GM20000 (cell line): ENCODE data around the gene TPPP.

Experiments used
- DNase-seq: peaks from one replicate; pipeline ENCODE4 v3.0.0; 2012; ENCODE audit warnings: low spot score
- CTCF ChIP-seq: IDR thresholded peaks from 2 replicates; pipeline ENCODE4 v1.5.1; 2012; ENCODE audit warnings: mild to moderate bottlenecking, control low read depth; ENCODE audit errors: extremely low read depth, missing control alignments

The TPPP gene

GRCh38 chr5:641331-641765 lies 51.8 kb downstream of the TPPP start:
- no peak for DNase-seq
- no peak for TF ChIP-seq CTCF

GRCh38 chr5:640461-641330 lies 52.5 kb downstream of the TPPP start:
- TF ChIP-seq CTCF = no peak
- no peak for DNase-seq

GRCh38 chr5:639584-640213 lies 53.5 kb downstream of the TPPP start:
- no peak for TF ChIP-seq CTCF
- no peak for DNase-seq

- no peak for DNase-seq
- no peak for TF ChIP-seq CTCF
Measured at GRCh38 chr5:639253-639530, 54.0 kb downstream of the TPPP start.

- no peak for DNase-seq
- TF ChIP-seq CTCF = no peak
Measured at GRCh38 chr5:638501-639252, 54.5 kb downstream of the TPPP start.

- TF ChIP-seq CTCF = no peak
- DNase-seq = no peak
Measured at GRCh38 chr5:637581-638450, 55.3 kb downstream of the TPPP start.
